ENCODE measurements around the gene WNK2. TPM values are rescaled to one million over a fixed set of nuclear protein-coding genes. Genes with fewer than 3 reads are reported as not detected.

Gene WNK2
- total and polyA plus RNA-seq, 2 of the 4 experiments (the other 2 are of a cell fraction), result not detected

GRCh38 chr9:93248386-93249040, 64.6 kb downstream of the WNK2 start:
- Histone ChIP-seq H4K5ac (ENCODE audit: low read depth, low read length) (no peak overlapping the region), H3K36me3 (ENCODE audit: control insufficient read depth, insufficient read depth, low read length) (no peaks in the 10 kb centered on the region), H4K91ac (ENCODE audit: insufficient read depth, low read depth, low read length) (no peak overlapping the region), H2BK5ac (ENCODE audit: low read depth, low read length, poor library complexity, severe bottlenecking) (no peak overlapping the region), H3K4me3 (ENCODE audit: insufficient read depth, low read depth, low read length) (no peak overlapping the region), H3K27me3 (ENCODE audit: control insufficient read depth, insufficient read depth, low read length) (peaks cover 8% of the 10 kb centered on the region; the same call in 1 of the 2 replicates), H3K23ac (ENCODE audit: low read depth, low read length) (no peak overlapping the region), H3K4me1 (ENCODE audit: control insufficient read depth, insufficient read depth, low read length) (no peaks in the 10 kb centered on the region), H4K8ac (ENCODE audit: low read depth in 2 of 2, low read length in 2 of 2) (no peak overlapping the region), H2AK9ac (replicated peaks; ENCODE audit: low read depth, low read length, poor library complexity) (no peak overlapping the region), H3K4me2 (ENCODE audit: low read depth, low read length) (no peak overlapping the region), H2AFZ (replicated peaks; ENCODE audit: low read length, poor library complexity) (no peak overlapping the region), H3K4ac (ENCODE audit: low read depth, low read length) (no peak overlapping the region), H3K9me1 (ENCODE audit: insufficient read depth, low read length) (no peaks in the 10 kb centered on the region; the same call in 1 of the 2 replicates), H2BK120ac (ENCODE audit: low read depth, low read length) (no peak overlapping the region), H2BK20ac (ENCODE audit: low read depth, low read length) (no peak overlapping the region), H2AK5ac (ENCODE audit: low read depth, low read length) (no peak overlapping the region), H4K20me1 (ENCODE audit: insufficient read depth, low read length) (no peaks in the 10 kb centered on the region), H3K18ac (ENCODE audit: low read depth, low read length) (no peak overlapping the region), H2BK15ac (ENCODE audit: low read depth, low read length) (no peak overlapping the region), H3K27ac (ENCODE audit: insufficient read depth, low read length) (no peak overlapping the region), H3K56ac (ENCODE audit: extremely low read depth, insufficient read depth, low read length) (no peak overlapping the region), H3K79me1 (ENCODE audit: low read depth in 1 of 2, low read length in 2 of 2) (no peaks in the 10 kb centered on the region), H3K9ac (ENCODE audit: low read depth, low read length) (no peak overlapping the region), H3K14ac (replicated peaks; ENCODE audit: low read depth, low read length) (no peak overlapping the region), H3K9me3 (ENCODE audit: control insufficient read depth, insufficient read depth, low read length) (no peaks in the 10 kb centered on the region)
- intact Hi-C loops (cut with micrococcal nuclease), result no loop called here
- DNase-seq (no peak), ATAC-seq (ENCODE audit: low read depth) (no peak)
- in situ Hi-C loops (cut with MboI; ENCODE audit: low sequenced_read_pairs), result no loop called here
- POLR2A ChIA-PET (ENCODE audit: unreplicated experiment), result no interaction called here
- TF ChIP-seq CEBPB (IDR thresholded peaks at IDR 0.05; ENCODE audit: low read depth, low read length) (no peak), SMC3 (IDR thresholded peaks at IDR 0.05; ENCODE audit: low read depth, low read length) (no peak), CTCF (conservative IDR thresholded peaks at IDR 0.05; ENCODE audit: low read depth, low read length) (no peak), MXI1 (IDR thresholded peaks at IDR 0.05; ENCODE audit: borderline replicate concordance, low read depth, low read length) (no peak), FOS (IDR thresholded peaks at IDR 0.05; ENCODE audit: low read depth, low read length) (no peak), BHLHE40 (IDR thresholded peaks at IDR 0.05; ENCODE audit: low read depth, low read length) (no peak), CHD1 (IDR thresholded peaks at IDR 0.05; ENCODE audit: low read depth, low read length) (no peak)
- TF ChIP-seq, protein P1, sequence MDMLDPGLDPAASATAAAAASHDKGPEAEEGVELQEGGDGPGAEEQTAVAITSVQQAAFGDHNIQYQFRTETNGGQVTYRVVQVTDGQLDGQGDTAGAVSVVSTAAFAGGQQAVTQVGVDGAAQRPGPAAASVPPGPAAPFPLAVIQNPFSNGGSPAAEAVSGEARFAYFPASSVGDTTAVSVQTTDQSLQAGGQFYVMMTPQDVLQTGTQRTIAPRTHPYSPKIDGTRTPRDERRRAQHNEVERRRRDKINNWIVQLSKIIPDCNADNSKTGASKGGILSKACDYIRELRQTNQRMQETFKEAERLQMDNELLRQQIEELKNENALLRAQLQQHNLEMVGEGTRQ (IDR thresholded peaks at IDR 0.05; ENCODE audit: low read depth, low read length), result no peak
- WGBS, 2 experiments (ENCODE audit: extremely low coverage in 2 of 2, insufficient read length in 1 of 2), result no CpG with 5 or more reads among the region's 3 CpGs
- CTCF ChIA-PET, result no interaction called here
- dilution Hi-C loops (cut with HindIII; ENCODE audit: low sequenced_read_pairs, unreplicated experiment), result no loop called here
- no TSS peak for BruUV-seq (replicated peaks)

All from IMR-90 (cell line).